GM21529 (cell line): Measurements from ENCODE around the gene NHP2.
"Not testable (repeated sequence)": the region's sequence is repeated elsewhere in the genome, so short reads cannot be mapped to it uniquely, and the experiment has no call there.

Source experiments
- ATAC-seq: cut with Tn5 transposase; IDR thresholded peaks from one replicate; pipeline ENCODE4 v1.9.1; 2021; ENCODE audit not compliant: unreplicated experiment

Gene NHP2

GRCh38 chr5:178131446-178131996 lies 22.2 kb downstream of the NHP2 start:
- no peak for ATAC-seq

GRCh38 chr5:178130576-178131445 lies 22.9 kb downstream of the NHP2 start, which contains the start of gene RMND5B:
Gene RMND5B, plus strand, starts transcription at chr5:178131014. Its CDS starts 7,106 bp downstream, at chr5:178138120.
- peak; percentile 87 for ATAC-seq

- not testable (repeated sequence) for ATAC-seq
Observed at GRCh38 chr5:178130234-178130575, 23.5 kb downstream of the NHP2 start.

DNA sequence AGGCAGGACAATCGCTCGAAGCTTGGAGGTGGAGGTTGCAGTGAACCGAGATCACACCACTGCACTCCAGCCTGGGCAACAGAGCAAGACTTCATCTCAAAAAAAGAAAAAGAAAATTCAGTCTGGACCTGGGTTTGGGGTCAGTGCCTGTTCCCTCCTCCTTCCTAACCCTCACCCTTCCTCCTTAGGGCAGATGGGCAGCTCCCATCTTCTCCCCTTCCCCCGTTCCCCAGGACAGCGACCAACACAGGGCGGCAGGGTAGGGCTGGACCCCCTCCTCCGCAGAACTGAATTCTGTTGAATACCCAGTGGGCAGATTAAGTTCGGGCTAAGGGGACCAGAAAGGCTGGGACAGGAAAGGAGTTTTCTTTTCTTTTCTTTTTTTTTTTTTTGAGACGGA lies 24.4 kb downstream of the NHP2 start:
- ATAC-seq = no peak

DNA sequence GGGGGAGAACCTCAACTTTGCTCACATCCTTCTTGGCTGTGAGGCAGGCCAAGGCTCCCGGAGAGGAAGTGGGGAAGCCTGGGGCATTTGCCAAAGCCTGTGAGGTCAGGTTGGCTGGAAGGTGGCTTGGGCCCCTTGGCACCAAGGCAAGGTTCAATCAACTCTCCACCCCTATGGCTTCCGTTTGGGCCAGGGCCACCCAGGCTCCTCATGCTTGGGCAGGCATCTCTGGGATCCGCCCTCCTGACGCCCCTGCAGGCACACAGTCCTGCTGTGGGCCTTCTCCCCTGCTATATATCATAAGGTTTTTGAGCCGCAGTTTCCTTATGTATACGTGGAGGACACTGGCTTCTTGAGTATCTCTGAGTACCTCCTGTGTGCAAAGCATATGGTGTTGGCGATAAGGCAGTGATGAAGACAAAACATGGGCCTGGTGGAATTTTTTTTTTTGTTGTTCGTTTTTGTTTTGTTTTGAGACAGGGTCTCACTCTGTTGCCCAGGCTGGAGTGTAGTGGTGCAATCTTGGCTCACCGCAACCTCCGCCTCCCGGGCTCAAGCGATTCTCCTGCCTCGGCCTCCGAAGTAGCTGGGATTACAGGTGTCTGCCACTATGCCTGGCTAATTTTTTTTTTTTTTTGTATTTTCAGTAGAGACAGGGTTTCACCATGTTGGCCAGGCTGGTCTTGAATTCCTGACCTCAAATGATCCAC lies 26.2 kb downstream of the NHP2 start:
- ATAC-seq = not testable (repeated sequence)

DNA sequence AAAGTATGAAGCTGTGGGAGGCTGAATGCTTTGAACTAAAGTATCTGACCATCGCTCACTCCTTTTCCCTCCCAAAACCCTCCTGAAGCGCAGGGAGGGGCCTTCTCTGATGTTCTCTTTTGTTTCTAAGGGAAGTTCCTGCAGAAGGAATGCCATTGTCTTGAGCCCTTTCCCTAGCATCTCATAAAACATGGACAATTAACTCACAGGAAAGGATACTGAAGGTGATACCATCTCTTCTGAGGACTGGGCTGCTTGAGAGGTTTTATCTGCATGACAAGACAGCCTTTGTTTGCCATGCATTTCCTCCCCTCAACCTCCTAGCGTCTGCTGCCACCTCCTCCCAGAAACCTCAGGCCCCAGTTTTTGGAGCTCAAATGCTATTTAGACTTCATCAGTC lies 27.1 kb downstream of the NHP2 start:
- no peak for ATAC-seq

- ATAC-seq = no peak
Observed at GRCh38 chr5:178125253-178125906, 28.3 kb downstream of the NHP2 start.

GRCh38 chr5:178123966-178124925 lies 29.4 kb downstream of the NHP2 start:
- no peak for ATAC-seq

- no peak for ATAC-seq
Observed at GRCh38 chr5:178123094-178123965, 30.4 kb downstream of the NHP2 start.

- ATAC-seq = no peak
Observed at GRCh38 chr5:178122346-178122745, 31.3 kb downstream of the NHP2 start.

DNA sequence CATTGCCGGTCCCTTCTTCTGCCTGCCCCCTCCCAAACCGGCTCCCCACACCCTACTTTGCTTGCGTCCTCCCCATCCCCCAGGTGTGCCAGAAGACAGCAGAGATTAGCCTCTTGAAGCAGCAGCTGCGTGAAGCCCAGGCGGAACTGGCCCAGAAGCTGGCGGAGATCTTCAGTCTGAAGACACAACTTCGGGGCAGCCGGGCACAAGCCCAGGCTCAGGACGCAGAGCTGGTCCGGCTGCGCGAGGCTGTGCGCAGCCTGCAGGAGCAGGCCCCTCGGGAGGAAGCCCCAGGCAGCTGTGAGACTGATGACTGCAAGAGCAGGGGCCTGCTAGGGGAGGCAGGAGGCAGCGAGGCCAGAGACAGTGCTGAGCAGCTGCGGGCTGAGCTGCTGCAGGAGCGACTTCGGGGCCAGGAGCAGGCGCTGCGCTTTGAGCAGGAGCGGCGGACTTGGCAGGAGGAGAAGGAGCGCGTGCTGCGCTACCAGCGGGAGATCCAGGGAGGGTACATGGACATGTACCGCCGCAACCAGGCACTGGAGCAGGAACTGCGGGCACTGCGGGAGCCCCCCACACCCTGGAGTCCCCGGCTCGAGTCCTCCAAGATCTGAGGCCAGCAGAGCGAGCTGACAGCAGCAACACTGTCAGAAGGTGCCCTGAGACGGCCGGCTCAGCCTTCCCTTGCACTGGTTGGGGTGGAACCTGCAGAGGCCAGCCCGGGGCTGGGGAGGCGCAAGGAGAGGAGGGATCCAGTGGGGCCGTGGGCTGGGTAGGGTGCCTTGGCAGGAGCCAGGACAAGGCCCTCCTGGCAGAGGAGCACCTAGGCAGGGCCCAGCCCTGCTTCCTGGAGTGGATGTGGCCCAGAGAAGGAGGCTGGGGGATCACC lies 32.1 kb downstream of the NHP2 start:
- peak; percentile 1 for ATAC-seq

GRCh38 chr5:178120607-178121357 lies 32.9 kb downstream of the NHP2 start:
- ATAC-seq = peak; percentile 74

- ATAC-seq = no peak
Observed at GRCh38 chr5:178119915-178120606, 33.6 kb downstream of the NHP2 start.

- no peak for ATAC-seq
Observed at GRCh38 chr5:178117923-178118701, 35.6 kb downstream of the NHP2 start.

GRCh38 chr5:178116143-178116885 lies 37.4 kb downstream of the NHP2 start:
- peak; percentile 28 for ATAC-seq

- no peak for ATAC-seq
Observed at GRCh38 chr5:178115814-178116142, 37.9 kb downstream of the NHP2 start.
